Measurements from ENCODE around the gene ASB15. TPM values are rescaled to one million over a fixed set of nuclear protein-coding genes. Genes with fewer than 3 reads are reported as not detected.

ASB15 gene
- total RNA-seq, 1 donor from 2014 or later: not detected

DNA sequence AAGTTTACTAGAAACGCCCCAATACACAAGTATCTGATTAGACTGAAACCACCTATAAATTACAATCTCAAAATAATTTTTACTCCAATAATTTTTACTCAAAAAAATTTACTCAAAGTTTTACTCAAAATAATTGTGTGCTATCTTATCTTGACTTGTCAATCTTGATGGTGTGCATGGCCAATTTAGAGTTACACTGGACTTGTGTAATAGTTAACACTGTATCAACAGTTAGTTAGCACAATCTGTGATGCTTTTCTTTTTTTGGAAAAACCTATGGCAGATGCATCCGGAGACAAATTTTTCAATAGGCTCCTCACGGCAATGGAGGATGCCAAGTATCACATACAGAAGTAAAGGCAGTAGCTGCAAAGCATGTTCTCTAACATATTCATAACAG lies 79.0 kb downstream of the ASB15 start:
- H3K27ac Mint-ChIP-seq (ENCODE audit: unreplicated experiment): no peak overlapping the region
- no peak for DNase-seq
- H3K4me1 Mint-ChIP-seq (ENCODE audit: low read depth, unreplicated experiment): peaks cover 6% of the 10 kb centered on the region
- no peak overlapping the region for H3K4me3 Mint-ChIP-seq (ENCODE audit: unreplicated experiment)
- no peaks in the 10 kb centered on the region for H3K9me3 Mint-ChIP-seq (ENCODE audit: unreplicated experiment)
- no peaks in the 10 kb centered on the region for H3K27me3 Mint-ChIP-seq (ENCODE audit: unreplicated experiment)
- H3K36me3 Mint-ChIP-seq (ENCODE audit: unreplicated experiment): no peaks in the 10 kb centered on the region
- TF ChIP-seq, protein P1, sequence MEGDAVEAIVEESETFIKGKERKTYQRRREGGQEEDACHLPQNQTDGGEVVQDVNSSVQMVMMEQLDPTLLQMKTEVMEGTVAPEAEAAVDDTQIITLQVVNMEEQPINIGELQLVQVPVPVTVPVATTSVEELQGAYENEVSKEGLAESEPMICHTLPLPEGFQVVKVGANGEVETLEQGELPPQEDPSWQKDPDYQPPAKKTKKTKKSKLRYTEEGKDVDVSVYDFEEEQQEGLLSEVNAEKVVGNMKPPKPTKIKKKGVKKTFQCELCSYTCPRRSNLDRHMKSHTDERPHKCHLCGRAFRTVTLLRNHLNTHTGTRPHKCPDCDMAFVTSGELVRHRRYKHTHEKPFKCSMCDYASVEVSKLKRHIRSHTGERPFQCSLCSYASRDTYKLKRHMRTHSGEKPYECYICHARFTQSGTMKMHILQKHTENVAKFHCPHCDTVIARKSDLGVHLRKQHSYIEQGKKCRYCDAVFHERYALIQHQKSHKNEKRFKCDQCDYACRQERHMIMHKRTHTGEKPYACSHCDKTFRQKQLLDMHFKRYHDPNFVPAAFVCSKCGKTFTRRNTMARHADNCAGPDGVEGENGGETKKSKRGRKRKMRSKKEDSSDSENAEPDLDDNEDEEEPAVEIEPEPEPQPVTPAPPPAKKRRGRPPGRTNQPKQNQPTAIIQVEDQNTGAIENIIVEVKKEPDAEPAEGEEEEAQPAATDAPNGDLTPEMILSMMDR (IDR thresholded peaks at IDR 0.05; ENCODE audit: partially characterized antibody, unreplicated experiment): no peak

DNA sequence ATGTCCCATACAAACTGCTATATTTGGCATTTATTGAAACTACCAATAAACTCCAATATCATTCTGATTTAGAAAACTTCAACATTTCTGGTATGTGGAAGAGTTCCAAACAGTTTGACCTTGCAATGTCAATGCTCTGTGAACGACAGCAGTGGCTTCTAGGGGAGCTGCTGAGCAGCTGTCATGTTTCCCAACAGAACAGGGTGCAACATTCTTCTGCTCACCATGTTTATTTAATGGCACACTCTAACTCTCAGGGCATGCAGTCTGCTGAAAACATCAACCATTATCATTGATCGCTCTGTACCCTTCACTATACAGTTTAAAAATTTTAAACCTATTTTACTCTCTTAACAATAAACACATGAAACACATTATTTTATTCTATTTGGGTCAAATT lies 79.9 kb downstream of the ASB15 start:
- Mint-ChIP-seq H3K27ac (ENCODE audit: unreplicated experiment) (peak overlapping the region; percentile 44), H3K27me3 (ENCODE audit: unreplicated experiment) (no peaks in the 10 kb centered on the region), H3K9me3 (ENCODE audit: unreplicated experiment) (no peaks in the 10 kb centered on the region), H3K4me1 (ENCODE audit: low read depth, unreplicated experiment) (peaks cover 6% of the 10 kb centered on the region), H3K36me3 (ENCODE audit: unreplicated experiment) (no peaks in the 10 kb centered on the region), H3K4me3 (ENCODE audit: unreplicated experiment) (no peak overlapping the region)
- DNase-seq: no peak
- TF ChIP-seq, protein P1 (IDR thresholded peaks at IDR 0.05; ENCODE audit: partially characterized antibody, unreplicated experiment): no peak

DNA sequence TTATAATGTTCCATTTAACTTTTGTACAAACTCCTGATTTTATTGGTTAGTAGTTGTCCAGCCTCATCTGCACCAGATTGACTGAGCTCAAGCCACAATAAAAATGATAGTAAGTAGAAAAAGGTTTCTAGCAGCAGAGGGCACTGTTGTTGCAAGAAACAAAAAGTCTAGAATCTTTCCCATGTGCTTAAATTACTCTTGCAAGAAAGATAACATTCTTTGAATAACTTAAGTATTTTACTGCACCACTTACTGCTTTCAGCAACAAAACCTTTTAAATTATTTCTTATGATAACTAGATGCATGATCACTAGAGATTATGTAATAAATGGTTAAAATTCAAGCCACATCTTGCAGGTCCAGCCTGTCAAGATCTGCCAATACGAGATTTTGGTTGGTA lies 81.1 kb downstream of the ASB15 start:
- peaks cover 3% of the 10 kb centered on the region for H3K27me3 Mint-ChIP-seq (ENCODE audit: unreplicated experiment)
- no peaks in the 10 kb centered on the region for H3K36me3 Mint-ChIP-seq (ENCODE audit: unreplicated experiment)
- no peak overlapping the region for H3K27ac Mint-ChIP-seq (ENCODE audit: unreplicated experiment)
- TF ChIP-seq, protein P1 (IDR thresholded peaks at IDR 0.05; ENCODE audit: partially characterized antibody, unreplicated experiment): peak; percentile 66
- no peak overlapping the region for H3K4me3 Mint-ChIP-seq (ENCODE audit: unreplicated experiment)
- no peak for DNase-seq
- H3K4me1 Mint-ChIP-seq (ENCODE audit: low read depth, unreplicated experiment): peaks cover 6% of the 10 kb centered on the region
- no peaks in the 10 kb centered on the region for H3K9me3 Mint-ChIP-seq (ENCODE audit: unreplicated experiment)

DNA sequence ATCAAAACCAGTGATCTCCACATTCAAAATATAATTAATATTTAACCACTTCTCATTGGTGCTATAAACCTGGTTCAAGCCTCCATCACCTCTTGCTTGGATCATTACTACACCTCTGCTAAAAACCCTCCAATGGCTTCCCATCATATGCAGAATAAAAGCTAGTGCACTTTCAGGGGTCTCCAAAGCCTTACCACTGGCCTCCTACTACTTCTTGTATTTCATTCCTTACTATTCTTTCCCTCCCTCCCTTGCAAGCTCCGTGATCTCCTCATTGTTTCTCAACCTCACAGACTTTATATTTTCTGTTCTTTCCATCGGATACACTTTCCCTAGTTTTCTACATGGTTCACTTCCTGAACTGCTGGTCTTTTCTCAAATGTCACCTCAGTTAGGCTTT lies 85.5 kb downstream of the ASB15 start:
- no peak for DNase-seq
- Mint-ChIP-seq H3K36me3 (ENCODE audit: unreplicated experiment) (no peaks in the 10 kb centered on the region), H3K27ac (ENCODE audit: unreplicated experiment) (no peak overlapping the region), H3K4me3 (ENCODE audit: unreplicated experiment) (no peak overlapping the region), H3K9me3 (ENCODE audit: unreplicated experiment) (no peaks in the 10 kb centered on the region), H3K4me1 (ENCODE audit: low read depth, unreplicated experiment) (no peaks in the 10 kb centered on the region), H3K27me3 (ENCODE audit: unreplicated experiment) (peaks cover 3% of the 10 kb centered on the region)
- TF ChIP-seq, protein P1 (IDR thresholded peaks at IDR 0.05; ENCODE audit: partially characterized antibody, unreplicated experiment): no peak

DNA sequence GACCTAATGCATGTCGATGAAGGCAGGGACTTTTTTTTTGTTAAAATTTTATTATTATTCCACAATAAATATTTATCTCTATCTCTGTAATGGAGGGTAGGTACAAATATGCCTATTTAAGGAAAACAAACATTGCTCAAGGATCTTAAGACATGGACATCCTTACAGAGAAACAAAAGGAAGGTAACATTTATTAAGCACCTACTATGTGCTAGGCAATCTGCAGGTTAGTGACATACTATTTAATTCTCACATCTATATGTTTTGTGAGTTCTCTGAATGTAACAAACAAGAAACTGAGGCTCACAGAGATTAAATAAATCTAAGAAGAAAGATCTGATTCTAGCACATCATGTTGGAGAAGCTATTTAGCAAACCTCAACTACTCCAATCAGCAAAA lies 86.1 kb downstream of the ASB15 start:
- no peak overlapping the region for H3K27ac Mint-ChIP-seq (ENCODE audit: unreplicated experiment)
- H3K4me1 Mint-ChIP-seq (ENCODE audit: low read depth, unreplicated experiment): no peaks in the 10 kb centered on the region
- no peak for DNase-seq
- H3K27me3 Mint-ChIP-seq (ENCODE audit: unreplicated experiment): peaks cover 3% of the 10 kb centered on the region
- no peak overlapping the region for H3K4me3 Mint-ChIP-seq (ENCODE audit: unreplicated experiment)
- TF ChIP-seq, protein P1 (IDR thresholded peaks at IDR 0.05; ENCODE audit: partially characterized antibody, unreplicated experiment): no peak
- peaks cover 1% of the 10 kb centered on the region for H3K9me3 Mint-ChIP-seq (ENCODE audit: unreplicated experiment)
- no peaks in the 10 kb centered on the region for H3K36me3 Mint-ChIP-seq (ENCODE audit: unreplicated experiment)

Other genes with a start within 250 kb of the ASB15 start
- gene IQUB, start 67.2 kb upstream of the ASB15 start, total RNA-seq (ENCODE audit: unreplicated experiment): 0.98 TPM
- gene NDUFA5, start 44.0 kb upstream of the ASB15 start, total RNA-seq (ENCODE audit: unreplicated experiment): 84.4 TPM
- gene LMOD2, start 54.0 kb downstream of the ASB15 start, total RNA-seq (ENCODE audit: unreplicated experiment): not detected
- gene WASL, start 147.2 kb downstream of the ASB15 start, total RNA-seq (ENCODE audit: unreplicated experiment): 33.0 TPM
- not detected for gene HYAL4, start 243.3 kb downstream of the ASB15 start, total RNA-seq (ENCODE audit: unreplicated experiment)

Measured in glutamatergic neuron (in vitro differentiated cells).